ENCODE measurements around the gene ANXA4. TPM values are rescaled to one million over a fixed set of nuclear protein-coding genes. Genes with fewer than 3 reads are reported as not detected.

Gene ANXA4
- total and polyA plus RNA-seq, 2 experiments from 2014 or later = 6.7 to 11.5 TPM

DNA sequence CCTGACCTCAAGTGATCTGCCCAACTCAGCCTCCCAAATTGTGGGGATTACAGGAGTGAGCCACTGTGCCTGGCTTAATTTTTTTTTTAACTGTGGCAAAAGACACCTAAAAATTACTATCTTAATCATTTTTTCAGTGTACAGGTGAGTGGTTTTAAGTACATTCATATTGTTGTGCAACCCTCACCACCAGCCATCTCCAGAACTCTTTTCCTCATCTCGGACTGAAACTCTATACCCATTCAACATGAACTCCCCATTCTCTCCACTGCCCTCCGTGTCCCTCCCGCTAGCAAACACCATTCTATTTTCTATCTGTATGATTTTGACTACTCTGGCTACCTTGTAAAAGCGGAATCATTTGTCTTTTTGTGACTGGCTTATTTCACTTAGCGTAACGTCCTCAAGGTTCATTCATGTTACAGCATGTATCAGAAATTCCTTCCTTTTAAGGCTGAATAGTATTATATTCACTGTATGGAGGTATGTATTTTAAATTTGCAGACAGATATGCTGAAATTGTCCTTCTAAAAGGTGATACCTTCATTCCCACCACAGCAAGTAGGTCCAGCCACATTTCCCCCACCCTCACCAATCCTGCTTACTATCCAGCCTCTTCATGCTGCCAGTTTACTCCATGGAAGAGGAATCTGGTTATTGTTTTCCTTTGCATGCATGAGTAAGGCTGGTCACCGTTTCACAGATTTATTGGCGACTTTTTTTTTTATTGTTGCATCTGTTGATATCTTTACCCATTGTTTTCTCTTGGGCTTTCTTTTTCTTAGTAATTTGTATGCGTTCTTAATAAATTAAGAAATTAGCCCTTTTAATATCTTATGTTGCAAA lies 40.6 kb upstream of the ANXA4 start:
- no peak for DNase-seq (ENCODE audit: low spot score)
- Mint-ChIP-seq H3K27me3 (ENCODE audit: insufficient read depth, low read depth, poor library complexity) (peaks cover 2% of the 10 kb centered on the region), H3K4me1 (peaks cover 12% of the 10 kb centered on the region), H3K36me3 (ENCODE audit: low read depth) (no peaks in the 10 kb centered on the region), H3K27ac (no peak overlapping the region), H3K9me3 (no peaks in the 10 kb centered on the region; the same call in 2 of the 3 replicates), H3K4me3 (no peak overlapping the region)
- no peak overlapping the region for H3K4me3 ChIP-seq
- H3K79me2 ChIP-seq (replicated peaks; ENCODE audit: insufficient read depth) = no peaks in the 10 kb centered on the region
- H3F3A ChIP-seq (replicated peaks; ENCODE audit: low read depth) = no peaks in the 10 kb centered on the region
- H3K4me2 ChIP-seq = no peak overlapping the region
- TF ChIP-seq, protein P1, sequence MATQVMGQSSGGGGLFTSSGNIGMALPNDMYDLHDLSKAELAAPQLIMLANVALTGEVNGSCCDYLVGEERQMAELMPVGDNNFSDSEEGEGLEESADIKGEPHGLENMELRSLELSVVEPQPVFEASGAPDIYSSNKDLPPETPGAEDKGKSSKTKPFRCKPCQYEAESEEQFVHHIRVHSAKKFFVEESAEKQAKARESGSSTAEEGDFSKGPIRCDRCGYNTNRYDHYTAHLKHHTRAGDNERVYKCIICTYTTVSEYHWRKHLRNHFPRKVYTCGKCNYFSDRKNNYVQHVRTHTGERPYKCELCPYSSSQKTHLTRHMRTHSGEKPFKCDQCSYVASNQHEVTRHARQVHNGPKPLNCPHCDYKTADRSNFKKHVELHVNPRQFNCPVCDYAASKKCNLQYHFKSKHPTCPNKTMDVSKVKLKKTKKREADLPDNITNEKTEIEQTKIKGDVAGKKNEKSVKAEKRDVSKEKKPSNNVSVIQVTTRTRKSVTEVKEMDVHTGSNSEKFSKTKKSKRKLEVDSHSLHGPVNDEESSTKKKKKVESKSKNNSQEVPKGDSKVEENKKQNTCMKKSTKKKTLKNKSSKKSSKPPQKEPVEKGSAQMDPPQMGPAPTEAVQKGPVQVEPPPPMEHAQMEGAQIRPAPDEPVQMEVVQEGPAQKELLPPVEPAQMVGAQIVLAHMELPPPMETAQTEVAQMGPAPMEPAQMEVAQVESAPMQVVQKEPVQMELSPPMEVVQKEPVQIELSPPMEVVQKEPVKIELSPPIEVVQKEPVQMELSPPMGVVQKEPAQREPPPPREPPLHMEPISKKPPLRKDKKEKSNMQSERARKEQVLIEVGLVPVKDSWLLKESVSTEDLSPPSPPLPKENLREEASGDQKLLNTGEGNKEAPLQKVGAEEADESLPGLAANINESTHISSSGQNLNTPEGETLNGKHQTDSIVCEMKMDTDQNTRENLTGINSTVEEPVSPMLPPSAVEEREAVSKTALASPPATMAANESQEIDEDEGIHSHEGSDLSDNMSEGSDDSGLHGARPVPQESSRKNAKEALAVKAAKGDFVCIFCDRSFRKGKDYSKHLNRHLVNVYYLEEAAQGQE (IDR thresholded peaks at IDR 0.05; ENCODE audit: unreplicated experiment) = no peak
- TF ChIP-seq EZH2 (IDR thresholded peaks at IDR 0.05; ENCODE audit: low read depth, unreplicated experiment) = no peak
- TF ChIP-seq ZNF331 (CRISPR knock-in tag; IDR thresholded peaks at IDR 0.05; ENCODE audit: low read depth) = no peak
- no peak for TF ChIP-seq POLR2AphosphoS5 (IDR thresholded peaks at IDR 0.05; ENCODE audit: low read depth)
- TF ChIP-seq ZNF462 (CRISPR knock-in tag; IDR thresholded peaks at IDR 0.05) = no peak
- TF ChIP-seq ZNF114 (CRISPR knock-in tag; IDR thresholded peaks at IDR 0.05) = no peak
- no peak for TF ChIP-seq NANOG (IDR thresholded peaks at IDR 0.05; ENCODE audit: borderline replicate concordance)
- TF ChIP-seq EZH2phosphoT487 (IDR thresholded peaks at IDR 0.05; ENCODE audit: unreplicated experiment) = no peak
- no peak for TF ChIP-seq CREB1 (CRISPR knock-in tag; IDR thresholded peaks at IDR 0.05; ENCODE audit: low read depth)
- TF ChIP-seq, protein P2, sequence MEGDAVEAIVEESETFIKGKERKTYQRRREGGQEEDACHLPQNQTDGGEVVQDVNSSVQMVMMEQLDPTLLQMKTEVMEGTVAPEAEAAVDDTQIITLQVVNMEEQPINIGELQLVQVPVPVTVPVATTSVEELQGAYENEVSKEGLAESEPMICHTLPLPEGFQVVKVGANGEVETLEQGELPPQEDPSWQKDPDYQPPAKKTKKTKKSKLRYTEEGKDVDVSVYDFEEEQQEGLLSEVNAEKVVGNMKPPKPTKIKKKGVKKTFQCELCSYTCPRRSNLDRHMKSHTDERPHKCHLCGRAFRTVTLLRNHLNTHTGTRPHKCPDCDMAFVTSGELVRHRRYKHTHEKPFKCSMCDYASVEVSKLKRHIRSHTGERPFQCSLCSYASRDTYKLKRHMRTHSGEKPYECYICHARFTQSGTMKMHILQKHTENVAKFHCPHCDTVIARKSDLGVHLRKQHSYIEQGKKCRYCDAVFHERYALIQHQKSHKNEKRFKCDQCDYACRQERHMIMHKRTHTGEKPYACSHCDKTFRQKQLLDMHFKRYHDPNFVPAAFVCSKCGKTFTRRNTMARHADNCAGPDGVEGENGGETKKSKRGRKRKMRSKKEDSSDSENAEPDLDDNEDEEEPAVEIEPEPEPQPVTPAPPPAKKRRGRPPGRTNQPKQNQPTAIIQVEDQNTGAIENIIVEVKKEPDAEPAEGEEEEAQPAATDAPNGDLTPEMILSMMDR (conservative IDR thresholded peaks at IDR 0.05; ENCODE audit: low read depth in 2 of 2) = no peak
- TF ChIP-seq JUNB (IDR thresholded peaks at IDR 0.05; ENCODE audit: unreplicated experiment) = no peak
- TF ChIP-seq, protein P3, sequence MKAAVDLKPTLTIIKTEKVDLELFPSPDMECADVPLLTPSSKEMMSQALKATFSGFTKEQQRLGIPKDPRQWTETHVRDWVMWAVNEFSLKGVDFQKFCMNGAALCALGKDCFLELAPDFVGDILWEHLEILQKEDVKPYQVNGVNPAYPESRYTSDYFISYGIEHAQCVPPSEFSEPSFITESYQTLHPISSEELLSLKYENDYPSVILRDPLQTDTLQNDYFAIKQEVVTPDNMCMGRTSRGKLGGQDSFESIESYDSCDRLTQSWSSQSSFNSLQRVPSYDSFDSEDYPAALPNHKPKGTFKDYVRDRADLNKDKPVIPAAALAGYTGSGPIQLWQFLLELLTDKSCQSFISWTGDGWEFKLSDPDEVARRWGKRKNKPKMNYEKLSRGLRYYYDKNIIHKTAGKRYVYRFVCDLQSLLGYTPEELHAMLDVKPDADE (IDR thresholded peaks at IDR 0.05) = no peak
- no peak for TF ChIP-seq STAT1 (IDR thresholded peaks at IDR 0.05; ENCODE audit: unreplicated experiment)
- H2AFZ ChIP-seq = no peak overlapping the region
- no peaks in the 10 kb centered on the region for H3K9me2 ChIP-seq (ENCODE audit: insufficient read depth)
- ATAC-seq = no peak
- H4K20me1 ChIP-seq (replicated peaks; ENCODE audit: insufficient read depth) = no peaks in the 10 kb centered on the region
- H3K4me1 ChIP-seq (ENCODE audit: insufficient read depth) = no peaks in the 10 kb centered on the region
- no peak overlapping the region for H3K27ac ChIP-seq (ENCODE audit: low read depth)
- H3K27me3 ChIP-seq (ENCODE audit: insufficient read depth) = no peaks in the 10 kb centered on the region
- no peaks in the 10 kb centered on the region for H3K36me3 ChIP-seq (ENCODE audit: insufficient read depth)
